GM19043 (cell line): Measurements from ENCODE around the gene PER3.

Source experiments
- ATAC-seq: cut with Tn5 transposase; IDR thresholded peaks from one replicate; pipeline ENCODE4 v1.9.1; 2021; ENCODE audit warnings: low read depth; ENCODE audit not compliant: unreplicated experiment

The PER3 gene

DNA sequence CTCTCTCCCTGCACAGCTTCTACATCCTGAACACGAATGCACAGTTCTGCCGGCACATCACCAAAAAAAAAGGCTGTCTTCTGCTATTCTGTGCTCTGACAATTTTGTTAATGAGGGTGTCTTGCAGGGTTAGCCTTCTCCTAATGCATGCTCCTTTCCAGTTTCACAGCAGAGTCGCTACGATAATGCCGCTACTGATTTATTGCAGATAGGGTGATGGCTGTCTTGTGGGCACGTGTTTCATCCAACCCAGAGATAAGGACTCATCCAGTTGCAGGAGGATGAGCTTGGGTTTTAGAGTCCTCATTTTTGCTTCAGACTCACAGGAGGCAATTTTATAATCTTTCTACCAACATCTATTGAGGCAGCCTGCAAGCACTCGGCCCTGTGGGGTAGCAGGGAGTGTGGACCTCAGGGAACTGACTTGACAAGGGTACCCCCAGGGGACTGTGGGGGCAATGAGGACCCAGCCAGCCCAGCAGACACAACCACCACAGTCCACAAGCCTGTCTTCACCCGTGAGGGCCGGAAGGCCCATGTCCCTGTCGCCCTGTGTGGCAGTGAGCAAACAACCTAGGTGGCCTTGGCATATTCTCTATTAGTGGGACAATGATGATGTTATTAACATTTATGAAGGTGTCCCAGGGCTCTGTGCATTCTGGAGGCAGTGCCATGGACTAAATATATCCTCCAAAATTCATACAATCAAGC, 84.1 kb downstream of the PER3 start:
- ATAC-seq = no peak

DNA sequence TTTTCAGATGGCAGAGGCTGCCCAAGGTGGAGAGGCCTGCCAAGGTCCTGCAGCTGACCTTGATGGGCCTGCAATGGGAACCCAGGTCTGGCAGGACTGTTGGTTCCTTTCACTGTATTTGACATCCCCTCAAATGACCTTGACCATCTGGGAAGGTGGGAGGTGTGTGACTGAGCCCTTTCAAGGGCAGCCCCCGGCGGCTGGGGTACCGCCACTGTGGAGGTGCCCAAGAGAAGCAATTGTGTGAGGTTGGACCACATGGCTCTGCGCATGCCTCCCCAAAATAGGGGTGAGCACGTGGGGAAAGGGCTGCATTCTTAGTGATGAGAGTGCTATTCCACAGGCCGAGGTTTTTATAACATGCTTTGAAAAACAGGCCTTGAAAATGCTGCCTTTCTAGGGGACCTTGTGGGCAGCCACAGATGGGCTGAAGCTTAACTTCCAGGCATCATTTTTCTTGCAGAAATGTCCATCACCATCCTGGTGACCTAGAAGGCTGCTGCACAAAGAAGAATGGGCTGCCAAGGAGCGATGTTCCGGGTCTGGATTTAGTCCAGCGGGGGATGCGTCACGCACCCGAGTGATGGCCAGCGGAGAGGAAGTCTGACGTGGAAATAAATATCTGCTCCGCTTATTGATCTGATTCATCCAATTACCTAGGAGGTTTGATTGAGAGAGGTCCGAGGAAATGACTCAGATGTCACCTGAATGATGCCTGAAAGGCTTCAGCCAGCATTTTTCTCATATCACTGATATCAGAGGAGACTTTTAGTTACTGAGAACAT, 85.2 kb downstream of the PER3 start:
- no peak for ATAC-seq

DNA sequence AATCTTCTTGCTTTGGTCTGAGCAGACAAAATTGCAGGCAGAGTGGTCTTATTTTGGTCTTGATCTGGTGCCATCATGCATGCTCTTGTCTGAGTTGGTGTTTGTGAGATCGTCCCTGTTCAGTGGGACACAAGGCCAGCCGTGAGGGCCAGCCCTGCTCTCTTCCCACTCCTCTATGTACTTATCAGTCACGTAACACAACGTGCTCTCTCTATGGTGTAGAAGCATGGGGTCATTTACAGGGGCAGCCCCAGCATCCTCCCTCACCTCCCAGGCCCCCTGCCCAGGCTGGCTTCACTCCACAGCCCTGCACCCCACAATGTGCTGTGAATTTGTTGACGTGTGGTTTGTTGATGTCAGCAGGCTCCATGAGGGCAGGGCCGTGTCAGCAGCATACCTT, 87.0 kb downstream of the PER3 start:
- ATAC-seq = no peak

DNA sequence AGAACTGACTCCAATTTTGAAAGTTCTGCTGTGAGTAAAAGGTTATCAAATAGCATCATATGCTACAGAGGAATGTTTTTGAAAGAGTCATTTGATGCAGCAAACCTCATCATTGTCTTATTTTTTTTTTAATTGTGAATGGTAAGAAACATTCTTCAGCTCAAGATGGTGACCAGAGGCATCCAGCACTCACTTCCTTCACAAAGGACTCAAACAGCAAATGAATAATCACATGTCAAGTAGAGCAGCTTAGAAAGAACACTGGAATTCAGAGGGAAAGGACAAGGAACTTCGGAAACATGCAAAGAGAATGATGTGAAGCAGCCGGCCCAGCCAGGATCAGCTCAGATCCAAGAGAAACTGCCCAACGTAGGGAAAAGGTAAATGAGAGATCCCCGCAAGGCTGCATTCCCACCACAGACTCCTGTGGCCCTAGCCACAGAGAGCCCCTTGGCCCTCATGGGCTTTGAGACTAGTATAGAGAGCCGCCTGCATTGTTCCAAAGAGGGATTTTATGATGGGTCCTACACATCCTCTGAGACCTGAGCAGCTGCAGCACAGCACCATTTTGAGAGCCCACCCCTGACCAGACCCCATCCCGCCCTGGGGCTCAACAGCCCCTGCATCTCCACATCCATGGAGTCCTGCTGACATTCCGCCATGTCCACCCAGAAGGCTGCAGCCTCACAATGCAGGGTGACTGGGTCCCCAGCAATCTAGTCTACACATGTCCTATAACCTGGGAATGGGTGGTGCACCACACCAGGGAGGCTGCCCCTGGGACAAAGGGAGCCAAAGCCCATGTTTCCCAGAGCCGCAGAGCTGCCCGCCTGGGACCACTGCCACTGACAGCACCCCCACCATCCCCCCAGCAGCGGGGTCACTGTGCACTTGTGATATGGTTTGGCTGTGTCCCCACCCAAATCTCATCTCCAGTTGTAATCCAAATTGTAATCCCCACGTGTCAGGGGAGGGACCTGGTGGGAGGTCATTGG, 90.0 kb downstream of the PER3 start:
- ATAC-seq = no peak

DNA sequence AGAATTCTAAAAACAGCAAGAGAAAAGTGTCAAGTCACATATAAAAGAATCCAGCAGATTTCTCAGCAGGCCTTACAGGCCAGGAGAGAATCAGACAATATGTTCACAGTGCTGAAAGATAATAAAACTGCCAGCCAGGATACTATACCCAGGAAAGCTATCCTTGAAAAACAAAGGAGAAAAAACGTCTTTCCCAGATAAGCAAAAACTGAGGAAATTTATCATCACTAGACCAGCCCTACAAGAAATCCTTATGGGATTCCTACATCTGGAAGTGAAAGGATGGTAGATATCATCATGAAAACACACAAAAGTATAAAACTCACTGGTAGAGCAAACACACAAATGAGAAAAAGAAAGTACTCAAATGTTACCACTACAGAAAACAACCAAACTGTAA, 93.9 kb downstream of the PER3 start:
- ATAC-seq = no peak

DNA sequence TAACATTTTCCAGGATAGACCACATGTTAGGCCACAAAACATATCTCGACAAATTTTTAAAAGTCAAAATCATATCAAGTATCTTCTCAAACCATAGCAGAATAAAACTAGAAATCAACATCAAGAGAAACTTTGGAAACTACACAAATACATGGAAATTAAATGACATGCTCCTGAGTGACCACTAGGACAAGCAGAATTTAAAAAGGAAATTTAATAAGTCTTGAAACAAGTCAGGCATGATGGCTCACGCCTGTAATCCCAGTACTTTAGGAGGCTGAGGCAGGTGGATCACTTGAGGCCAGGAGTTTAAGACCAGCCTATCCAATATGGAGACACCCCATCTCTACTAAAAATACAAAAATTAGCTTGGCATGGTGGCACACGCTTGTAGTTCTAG, 95.1 kb downstream of the PER3 start:
- ATAC-seq = no peak

DNA sequence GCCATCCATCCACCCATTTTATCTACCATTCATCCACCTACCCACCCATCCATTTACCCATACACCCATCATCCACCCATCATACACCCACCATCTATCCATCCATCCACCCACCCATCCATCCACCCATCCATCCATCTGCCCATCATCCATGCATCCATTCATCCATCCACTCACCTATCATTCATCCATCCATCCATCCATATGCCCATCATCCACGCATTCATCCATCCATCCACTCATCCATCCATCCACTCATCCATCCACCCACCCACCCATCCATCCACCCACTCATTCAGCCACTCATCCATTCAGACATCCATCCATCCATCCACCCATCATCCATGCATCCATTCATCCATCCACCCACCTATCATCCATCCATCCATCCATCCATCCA, 100.7 kb downstream of the PER3 start:
- no peak for ATAC-seq

DNA sequence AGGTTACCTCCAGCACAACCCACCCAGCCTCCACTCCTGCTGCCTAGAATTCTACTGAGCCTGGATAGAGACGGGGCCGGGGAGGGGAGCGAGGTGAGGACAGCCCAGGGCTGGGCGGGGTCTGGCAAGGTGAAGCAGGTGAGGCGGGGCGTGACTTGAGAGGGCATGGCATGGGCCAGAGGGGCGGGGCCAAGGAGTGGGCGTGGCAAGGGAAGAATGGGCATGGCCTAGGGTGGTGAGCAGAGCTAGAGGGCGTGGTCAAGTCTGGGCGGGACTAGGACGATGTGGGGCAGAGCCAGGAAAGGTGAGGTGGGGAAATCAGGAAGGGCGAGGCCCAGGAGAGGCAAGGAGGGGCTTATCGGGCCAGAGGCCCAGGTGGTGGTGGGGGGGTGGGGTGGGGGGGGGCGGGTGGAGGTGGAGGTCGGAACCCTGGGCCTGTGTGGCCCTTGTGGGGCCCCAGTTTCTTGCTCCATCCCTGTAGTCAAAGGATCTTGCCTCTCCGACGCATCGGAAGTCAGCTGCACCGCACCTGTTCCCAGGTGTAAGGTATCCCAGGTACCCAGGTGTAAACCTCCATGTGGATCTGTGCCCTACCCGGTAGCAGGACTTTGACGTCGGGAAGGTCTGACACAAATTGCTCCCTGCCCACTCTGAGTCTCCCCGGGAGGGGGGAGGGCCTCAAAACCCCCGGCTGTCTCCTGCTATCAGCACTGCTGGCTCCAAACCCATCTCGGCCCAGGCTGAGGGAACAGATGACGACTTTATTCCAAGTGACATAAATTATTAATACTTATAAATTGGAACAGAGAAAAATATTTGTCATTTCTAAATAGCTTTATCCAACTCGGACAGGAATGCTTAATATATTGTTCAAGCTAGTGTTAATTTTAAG, 101.7 kb downstream of the PER3 start:
- ATAC-seq = no peak

DNA sequence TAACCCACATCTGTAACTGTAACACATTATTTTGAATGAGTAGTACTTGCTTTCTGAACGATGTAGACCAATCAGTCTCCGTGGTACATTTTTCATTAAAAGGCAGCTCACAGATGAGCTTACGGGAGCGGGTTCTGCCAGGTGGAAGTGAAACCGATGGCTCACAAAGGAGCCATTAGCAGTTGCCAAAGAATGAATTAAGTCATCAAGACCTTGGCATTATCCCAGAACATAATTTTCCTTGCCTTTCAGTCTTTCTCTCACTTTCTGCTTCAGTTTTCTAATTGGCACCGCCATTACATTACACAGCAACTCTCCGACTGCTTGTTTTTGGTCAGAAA, 102.3 kb downstream of the PER3 start:
- no peak for ATAC-seq

DNA sequence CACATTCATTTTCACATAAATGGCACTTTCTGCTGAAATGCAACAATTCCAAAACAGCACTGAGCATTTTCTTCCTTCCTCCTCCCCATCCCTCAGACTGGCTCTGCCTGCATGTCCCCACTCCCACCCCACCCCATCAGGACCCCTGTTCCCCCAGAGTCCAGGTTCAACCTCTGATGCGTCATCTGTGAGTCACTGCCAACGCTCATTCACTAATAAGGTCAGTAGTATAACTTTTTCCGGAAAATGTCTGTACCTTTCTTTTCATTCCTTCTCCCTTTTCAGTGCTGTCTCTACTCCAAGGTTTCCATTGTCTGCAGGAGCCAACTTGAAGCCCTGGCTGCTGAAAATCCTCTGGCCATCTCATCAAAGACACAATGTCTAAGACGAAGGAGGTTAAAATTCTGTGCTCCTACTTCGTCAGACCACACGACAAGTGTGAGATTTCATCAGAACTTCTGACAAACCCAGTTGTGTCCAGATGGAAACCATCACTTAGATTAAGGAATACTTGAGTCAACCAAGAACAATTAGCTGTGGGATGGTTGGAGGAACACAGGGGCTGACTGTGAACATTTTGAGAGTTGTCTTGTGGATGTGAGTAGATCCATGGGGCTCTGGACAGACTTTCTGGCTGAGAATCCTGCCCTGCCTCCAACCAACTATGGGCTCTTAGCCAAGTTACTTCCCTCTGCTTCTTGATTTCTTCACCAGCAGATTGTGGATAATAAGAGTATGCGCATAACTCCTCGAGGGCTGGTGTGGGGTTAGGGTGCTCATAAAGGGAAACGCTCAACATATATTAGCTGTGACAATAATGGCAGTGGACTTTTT, 104.4 kb downstream of the PER3 start:
- ATAC-seq = no peak

DNA sequence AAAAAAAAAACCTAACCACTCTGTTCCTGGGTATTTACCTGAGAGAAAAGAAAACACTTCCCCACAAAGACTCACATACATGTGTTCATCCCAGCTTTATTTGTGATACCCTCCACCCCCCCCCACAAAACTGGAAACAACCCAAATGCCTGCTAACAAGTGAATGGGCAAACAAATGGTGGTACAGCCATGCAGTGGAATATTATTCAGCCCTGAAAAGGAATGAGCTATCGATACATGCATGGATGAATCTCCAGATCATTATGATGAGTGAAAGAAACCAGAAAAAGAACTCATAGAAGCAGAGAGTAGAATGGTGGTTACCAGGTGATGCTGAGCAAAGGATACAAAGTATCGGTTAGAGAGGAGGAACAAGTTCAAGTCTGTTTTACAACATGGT, 106.8 kb downstream of the PER3 start:
- ATAC-seq = no peak

DNA sequence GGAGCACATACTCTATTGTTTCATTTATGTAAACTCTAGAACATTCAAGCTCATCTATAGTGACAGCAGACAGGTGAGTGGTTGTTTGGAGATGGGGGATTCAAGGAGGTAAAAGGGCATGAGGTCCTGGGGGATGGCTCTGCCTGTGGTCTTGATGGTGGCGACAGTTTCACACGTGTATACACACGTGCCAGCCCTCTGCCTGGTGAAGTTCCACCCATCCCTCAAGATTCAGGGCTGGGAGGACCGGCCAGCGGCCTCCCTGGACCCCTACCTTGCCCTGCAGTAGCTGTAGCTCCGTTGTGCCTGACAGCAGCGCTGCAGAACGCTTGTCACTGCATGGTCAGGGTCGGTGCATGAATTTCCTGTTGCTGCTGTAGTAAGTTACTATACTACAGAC, 107.7 kb downstream of the PER3 start:
- ATAC-seq = no peak

DNA sequence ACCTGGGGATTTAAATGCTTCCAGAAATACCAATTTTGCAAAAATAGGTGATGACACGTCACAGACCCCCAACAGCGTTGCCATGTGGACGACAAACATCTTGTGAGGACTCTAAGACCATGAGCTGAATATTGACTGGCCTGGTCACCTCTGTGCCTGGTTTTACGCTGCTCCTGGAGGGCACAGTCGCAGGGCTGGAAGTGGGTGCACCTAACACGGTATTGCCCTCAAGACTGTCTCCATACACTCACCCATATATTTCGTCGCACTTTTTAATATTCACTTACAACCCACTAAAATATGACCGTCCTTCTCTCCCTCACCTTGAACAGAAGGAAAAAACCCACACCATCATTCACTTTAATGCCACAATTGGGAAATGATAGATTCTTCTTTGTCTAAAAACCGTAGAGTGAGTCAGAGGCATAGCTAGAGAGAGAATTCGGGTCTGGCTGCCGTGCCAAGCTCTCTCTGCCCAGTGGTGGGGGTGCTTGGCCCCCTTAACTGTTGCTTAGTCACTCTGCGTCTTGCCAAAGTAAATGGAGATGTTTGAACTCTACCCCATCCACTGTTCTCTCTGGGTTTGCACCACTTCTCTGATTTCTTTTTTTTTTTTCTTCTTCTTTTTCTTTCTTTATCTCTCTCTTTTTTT, 109.6 kb downstream of the PER3 start:
- no peak for ATAC-seq
